ENCODE data around the gene PPARA.

Gene PPARA

DNA sequence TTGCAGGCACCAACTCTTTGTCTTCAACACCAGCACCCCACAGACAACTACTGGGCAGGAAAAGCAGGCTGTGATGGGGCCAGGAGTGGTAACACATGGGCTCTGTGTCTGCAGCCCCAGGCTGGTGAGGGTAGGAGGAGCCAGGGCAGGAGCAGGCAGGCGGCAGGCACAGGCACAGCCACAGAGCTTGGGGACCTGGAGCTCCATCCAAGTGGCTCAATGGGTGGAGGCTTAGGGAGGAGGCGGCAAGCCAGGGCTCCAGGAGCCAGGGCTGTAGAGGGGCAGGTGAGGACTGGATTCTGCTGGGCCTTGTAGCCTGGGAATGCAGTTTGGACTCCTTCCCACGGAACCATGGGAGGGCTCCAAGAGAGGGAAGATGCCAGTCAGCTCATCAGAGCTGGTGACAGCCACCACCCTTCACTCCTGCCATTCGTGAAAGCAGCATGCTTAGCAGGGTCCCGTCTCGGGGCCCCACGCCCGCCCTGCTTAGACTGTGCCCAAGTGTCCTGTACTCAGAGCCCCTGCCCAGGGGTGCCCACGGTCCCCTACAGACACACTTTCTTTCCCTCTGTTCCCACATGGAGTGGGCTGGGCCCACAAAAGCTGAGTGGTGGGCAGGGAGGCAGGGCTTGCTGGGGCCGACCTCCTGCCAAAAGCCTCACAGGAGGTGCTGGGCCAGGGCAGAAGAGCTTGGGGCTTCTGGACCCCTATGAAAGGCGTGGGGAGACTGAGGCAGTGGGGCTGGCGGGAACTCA is 129.9 kb downstream of the PPARA start:
- no peak for ATAC-seq

DNA sequence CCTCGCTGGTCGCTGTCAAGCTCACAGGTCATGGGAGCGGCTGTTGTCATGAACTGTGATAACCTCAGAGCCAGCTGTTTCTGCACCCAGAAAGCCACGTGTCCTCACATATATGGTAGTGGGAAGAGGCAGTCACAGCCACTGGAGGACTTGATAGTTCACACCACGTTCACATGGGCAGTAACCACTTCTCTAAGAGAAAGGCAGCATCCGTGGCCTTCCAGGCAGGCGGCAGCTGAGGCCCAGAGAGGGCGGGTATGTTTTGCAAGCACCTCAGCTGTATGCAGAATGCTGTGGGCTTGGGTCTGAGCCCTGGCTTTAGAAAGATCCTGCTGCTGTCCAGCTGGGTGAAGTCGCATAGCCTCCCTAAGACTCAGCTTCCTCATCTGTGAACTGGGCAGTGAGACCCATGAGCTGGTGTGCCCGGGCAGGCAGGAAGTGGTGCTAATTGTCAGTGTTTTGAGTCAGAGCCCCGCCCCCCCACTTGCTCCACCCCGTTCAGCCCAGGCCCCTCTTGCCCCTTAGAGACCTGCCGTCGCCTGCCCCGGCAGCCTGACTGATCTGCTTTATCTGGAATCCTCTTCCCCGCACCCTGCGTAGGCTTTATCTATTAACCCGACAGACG is 130.8 kb downstream of the PPARA start:
- no peak for ATAC-seq

DNA sequence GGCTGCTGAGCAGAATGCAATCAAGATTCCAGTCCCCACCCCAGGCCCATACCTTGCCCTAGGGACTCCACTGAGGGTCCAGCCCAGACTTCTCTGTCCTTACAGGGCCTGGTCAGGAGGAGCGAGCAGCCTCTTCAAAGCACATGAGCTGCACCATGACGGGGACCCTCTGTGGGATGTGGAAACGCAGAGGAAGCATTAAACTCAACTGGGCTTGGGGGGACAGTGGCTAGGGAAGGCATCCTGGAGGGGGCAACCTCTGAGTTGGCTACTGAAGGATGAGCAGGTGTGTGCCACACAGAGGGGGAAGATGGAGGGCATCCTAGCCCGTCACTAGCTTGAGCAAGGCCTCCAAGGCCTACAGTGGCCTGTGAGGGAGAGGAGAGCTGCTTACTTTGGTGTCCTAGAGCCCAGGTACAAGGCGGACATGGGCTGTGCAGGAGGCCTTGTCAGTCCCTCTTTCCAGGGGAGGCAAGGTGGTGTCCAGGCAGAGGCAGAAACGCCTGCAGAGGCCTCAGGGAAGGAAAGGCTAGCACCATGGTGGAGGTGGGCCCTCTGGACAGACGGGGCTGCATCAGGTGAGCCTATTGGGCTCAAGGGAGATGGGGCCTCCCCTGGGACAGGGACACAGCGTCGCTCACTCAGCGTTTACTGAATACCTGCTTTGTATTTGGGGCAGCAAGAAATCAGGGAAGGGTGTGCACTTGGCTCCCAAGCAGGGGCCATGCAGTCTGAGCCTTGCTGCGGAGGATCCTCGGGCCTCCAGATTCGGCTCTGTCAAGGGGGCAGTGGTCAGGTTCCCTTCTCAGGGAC is 131.7 kb downstream of the PPARA start:
- no peak for ATAC-seq

DNA sequence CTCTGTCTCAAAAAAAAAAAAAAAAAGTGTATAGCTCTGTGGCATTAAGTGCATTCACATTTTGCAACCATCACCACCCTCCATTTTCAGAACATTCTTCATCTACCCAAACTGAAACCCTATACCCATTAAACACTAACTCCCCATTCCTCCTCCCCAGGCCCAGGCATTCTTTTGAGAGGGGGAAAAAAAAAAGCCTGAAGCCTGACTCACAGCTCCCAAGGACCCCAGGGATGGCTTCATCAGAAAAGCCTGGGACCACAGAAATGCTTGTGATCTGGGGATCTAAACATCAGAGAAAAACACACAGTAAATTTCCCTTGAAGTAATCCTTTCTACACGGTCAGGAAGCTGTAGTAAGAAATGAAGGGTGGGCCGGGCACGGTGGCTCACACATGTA is 135.7 kb downstream of the PPARA start:
- no peak for ATAC-seq

DNA sequence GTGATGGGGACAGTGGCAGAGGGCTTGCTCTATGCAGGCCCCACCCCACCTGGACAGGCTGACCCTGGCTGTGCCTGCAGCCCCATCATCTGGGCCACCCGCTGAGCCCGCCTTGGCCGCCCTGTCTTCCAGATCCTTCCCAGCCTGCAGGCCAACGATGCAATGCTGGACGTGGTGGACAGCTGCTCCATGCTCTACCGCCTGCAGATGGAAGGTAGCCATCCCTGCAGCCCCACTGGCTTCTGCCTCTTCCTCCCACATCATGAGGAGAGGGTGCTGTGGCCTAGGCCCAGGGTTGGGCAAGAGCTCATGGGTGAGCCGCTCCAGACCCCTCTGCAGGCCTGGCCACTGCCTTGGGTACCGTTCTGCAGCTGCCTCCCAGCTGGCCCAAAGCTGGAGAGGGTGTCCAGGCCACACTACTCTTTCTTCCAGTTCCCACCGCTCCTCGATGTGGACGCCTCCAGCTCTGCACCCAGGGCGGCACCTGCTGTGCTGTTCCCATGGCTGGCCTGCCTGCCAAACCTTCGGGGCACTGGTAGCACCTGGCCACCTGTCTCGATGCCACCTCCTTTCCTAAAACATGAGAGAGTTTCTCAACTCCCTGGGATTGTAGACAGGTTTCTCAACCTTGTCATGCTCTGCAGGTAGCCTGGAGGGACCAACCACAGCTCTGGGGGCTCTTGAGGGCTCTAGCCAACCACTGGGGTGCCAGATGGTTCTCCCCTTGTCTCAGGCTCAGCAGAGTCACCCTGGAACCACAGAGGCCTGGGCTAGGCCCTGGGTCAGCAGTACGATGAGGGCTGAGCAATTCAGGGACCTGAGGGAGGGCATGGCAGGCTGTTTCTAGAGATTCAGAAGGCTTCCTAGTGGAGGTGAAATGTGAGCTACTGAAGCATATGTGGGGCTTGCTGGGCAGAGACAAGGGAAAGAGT is 136.9 kb downstream of the PPARA start:
- ATAC-seq, result no peak

DNA sequence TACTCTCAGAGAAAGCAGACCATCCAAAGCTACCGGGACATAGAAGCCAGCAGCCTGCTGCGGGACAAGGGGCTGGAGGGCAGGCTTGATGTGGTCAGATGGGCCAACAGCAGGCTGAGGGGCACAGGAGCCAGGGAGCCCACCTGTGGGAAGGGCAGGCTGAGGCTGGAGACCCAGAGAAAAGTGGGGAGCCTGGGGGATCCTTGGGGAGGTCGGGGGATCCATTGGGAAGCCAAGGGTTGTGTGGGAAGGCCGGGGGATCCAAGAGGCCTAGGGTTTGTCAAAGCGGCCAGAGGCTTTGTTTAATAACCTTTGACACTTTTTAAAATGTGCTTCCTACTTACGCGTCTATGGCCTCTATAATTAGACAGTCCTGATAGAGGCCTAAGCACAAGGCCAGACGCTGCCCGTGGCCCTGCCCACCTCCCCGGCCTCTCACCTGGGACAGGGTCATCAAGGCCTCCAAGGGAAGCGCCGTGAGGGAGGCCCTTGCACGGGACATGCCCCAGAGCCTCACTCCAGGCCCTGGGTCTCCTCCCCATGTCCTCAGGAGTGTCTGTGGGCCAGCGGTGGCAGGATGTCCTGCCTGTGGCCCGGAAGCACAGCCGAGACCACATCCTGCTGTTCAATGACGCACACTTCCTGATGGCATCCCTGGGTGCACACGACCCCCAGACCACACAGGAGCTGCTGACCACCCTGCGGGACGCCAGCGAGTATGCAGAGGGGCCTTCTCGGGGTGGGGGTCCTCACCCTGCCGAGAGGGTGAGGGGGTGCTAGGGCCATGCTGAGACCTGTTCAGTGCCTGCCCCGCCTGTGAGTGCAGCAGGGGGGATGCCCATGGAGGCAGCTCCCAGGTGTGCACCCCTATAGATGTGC is 137.8 kb downstream of the PPARA start:
- peak; percentile 46 to 66 for ATAC-seq

DNA sequence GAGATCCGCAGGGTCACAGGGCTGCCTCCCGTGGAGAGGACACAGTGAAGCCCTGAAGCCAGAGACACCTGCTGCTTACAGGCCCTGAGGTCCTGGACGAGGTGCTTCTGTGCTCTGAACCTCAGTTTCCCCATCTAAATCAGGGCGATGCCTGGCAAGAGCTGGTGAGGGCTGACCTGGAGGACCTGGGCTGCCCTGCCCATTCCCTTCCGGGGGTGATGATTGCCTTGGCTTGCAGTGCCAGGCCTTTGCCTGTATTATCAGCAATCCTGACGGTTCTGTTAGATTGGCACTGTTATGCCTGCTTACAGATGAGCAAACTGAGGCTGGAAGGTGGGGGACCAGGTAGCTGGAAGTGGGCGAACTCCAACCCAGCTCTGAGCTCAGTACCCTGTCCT is 138.5 kb downstream of the PPARA start:
- no peak for ATAC-seq

DNA sequence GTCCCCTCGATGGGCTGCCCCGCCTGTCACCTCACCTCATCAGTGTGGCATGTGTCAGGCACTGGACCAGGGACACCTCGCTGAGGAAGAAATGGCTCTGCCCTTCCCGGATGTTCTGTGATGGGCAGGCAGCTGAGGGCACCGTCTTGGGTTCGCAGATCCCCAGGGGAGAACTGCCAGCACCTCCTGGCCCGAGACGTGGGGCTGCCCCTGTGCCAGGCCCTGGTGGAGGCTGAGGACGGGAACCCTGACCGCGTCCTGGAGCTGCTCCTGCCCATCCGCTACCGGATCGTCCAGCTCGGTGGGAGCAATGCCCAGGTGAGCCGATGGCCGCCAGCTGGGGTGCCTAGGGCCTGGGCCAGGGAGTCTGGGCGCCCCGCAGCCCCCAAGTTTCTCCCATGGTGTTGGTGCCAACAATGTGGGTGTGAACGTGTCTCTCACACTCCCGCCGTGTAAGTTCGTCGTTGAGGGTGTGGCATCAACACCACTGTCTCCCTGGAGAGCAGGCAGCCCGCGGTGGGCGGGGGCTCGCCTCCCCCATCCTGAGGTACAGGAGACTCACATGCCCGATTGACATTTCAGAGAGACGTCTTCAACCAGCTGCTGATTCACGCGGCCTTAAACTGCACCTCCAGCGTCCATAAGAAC is 139.0 kb downstream of the PPARA start:
- no peak for ATAC-seq

DNA sequence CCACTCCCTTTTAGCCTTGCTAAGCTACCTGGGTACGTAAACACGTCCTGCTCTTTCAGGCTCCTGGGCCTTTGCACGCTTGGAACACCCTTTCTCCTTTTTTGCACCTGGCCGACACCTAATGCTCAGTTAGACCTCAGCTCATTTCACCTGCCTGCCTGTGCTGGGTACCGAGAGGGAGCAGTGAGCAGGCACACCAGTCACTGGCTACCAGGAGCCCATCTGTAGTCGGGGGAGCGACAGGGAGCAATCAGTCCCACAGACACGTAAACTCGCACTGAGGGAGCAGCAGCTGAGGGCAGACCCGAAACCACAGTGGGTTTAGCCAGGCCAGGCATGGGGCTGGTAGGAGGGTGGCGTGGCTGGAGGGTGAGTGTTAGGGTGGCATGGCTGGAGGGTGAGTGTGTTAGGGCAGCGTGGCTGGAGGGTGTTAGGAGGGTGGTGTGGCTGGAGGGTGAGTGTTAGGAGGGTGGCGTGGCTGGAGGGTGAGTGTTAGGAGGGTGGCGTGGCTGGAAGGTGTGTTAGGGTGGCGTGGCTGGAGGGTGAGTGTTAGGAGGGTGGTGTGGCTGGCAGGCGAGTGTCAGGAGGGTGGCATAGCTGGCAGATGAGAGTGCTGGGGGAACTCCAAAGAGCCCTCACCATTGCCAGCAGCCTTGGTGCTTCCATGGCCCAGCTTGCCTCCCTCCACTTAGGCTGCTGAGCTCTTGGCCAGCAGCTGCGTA is 140.0 kb downstream of the PPARA start:
- no peak for ATAC-seq

DNA sequence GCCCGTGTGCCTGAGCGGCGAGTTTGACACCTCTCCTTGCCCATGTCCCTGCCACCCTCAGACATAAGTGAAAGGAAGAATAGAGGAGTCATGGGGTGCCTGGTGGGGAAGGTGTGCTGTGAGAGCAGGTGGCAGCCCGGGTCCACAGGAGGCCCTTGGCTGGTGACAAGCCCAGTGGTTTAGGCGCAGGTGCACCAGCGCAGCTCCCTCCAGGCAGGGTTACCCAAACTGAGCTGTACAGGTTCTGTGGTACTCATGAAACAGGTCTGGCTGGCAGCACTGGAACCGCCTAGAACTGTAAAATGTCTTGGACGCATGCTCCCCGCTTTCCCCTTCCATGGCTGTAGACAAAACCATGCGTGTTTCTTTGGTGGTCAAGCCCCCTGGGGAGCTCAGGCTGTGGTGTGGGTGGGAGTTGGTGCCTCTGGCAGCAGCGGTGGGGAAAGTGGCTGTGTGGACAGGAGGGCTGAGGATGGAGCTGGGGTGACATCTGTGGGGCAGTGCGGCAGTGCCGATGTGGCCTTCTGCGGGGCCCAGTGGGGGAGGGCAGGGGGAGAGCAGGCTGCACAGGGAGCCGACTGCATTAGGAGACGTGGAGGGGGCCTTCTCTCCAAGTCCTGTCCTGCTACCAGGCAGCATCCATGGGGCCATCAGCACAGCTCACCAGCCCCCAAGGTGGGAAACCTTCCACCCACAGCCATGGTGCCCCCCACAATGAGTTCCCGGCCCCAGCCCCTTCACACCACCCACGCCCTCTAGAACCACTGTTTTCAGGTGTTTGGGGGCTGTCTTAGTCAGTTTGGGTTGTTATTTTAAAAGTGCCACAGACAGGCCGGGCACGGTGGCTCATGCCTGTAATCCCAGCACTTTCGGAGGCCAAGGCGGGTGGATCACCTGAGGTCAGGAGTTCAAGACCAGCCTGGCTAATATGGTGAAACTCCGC is 140.8 kb downstream of the PPARA start:
- no peak for ATAC-seq

DNA sequence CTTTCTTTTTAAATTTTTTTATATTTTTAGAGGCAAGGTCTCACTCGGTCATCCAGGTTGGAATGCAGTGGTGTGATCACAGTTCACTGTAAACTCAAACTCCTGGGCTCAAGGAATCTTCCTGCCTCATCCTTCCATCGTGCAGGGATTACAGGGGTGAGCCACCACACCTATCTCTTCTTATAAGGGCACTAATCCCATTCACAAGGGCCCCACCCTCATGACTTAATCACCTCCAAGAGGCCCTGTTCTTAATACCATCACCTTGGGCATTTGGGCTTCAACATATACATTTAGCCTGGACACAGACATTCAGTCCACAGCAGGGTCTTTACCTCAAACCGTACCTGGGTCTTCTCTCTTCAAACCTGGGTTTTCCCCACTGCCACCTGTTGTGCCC is 141.8 kb downstream of the PPARA start:
- no peak for ATAC-seq

DNA sequence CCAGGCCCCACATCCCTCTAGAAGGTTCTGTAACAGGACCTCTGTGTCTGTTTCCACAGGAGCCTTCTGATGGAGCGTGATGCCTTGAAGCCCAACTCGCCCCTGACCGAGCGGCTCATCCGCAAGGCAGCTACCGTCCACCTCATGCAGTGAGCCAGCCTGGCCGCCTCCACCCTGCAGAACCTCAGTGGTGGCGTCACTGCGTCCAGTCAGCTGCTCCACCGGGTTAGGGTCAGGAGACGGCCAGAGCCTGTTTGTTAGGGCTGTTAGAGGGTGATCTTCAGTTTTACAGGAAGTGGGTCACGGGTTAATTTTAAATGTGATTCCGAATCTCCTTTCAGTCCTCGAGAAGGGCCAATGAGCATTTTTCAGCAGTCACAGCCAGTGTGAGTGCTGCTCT is 142.4 kb downstream of the PPARA start:
- no peak for ATAC-seq

All from activated CD4-positive, CD25-positive, alpha-beta regulatory T cell treated with anti-CD3 and anti-CD28 coated beads, Interleukin-2, amount 50 U/mL, for 24 hours (primary cell).